ENCODE data around the gene ARHGAP19.

DNA sequence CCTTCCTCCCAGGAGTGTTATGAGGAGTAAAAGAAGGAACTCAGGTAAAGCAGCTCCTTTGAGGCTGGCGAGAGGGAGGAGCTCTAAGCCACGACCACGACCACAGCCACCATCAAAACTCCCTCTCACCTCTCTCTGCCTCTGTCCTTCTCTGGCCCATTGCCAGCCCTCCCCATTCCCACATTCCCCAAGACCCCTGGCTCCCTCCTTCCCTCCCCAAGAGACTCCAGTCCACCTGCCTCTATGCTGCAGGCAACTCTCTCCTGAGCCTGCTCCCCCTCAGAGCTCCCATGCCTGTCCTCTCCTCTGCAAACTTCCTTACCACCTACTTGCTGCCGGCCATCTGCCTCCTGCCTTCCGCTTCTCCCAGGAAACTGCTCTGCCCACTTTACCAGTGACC is 116.2 kb downstream of the ARHGAP19 start:
- TF ChIP-seq TARDBP (IDR thresholded peaks at IDR 0.05) (no peak), ARNT (IDR thresholded peaks at IDR 0.05) (no peak)
